Sigmoid colon (tissue), 7 donors: ENCODE measurements around the gene PCDHGB6. TPM values are rescaled to one million over a fixed set of nuclear protein-coding genes. Genes with fewer than 3 reads are reported as not detected.
A peak's percentile ranks its signal among the peaks of the same experiment; 100 is the strongest.
"Not testable (repeated sequence)": the region's sequence is repeated elsewhere in the genome, so short reads cannot be mapped to it uniquely, and the experiment has no call there.

Experiments
- DNase-seq: peaks from one replicate; pipeline ENCODE4 v3.0.0-alpha.2; 2019
- H3K27ac ChIP-seq, 4 donors: fragments of 200-600 bp; sonication (generic); one replicate each; pipeline ENCODE4 v1.5.1; 2016 to 2019; ENCODE audit warnings: mild to moderate bottlenecking in 1 of 4
- H3K27me3 ChIP-seq, 3 donors: fragments of 200-600 bp; sonication (generic); one replicate each; pipeline ENCODE4 v1.5.1; 2019; ENCODE audit warnings: mild to moderate bottlenecking in 1 of 3
- H3K36me3 ChIP-seq, 4 donors: fragments of 200-600 bp; sonication (generic); one replicate each; pipeline ENCODE4 v1.5.1; 2016 to 2019
- H3K4me1 ChIP-seq, 4 donors: fragments of 200-600 bp; sonication (generic); one replicate each; pipeline ENCODE4 v1.5.1; 2017 to 2019
- H3K4me3 ChIP-seq, 4 donors: fragments of 200-600 bp; sonication (generic); one replicate each; pipeline ENCODE4 v1.5.1; 2017 to 2019; ENCODE audit warnings: mild to moderate bottlenecking in 2 of 4, moderate library complexity in 1 of 4
- H3K9me3 ChIP-seq, 4 donors: fragments of 200-600 bp in 3 of 4; sonication (generic) in 3 of 4; one replicate each; pipeline versions ENCODE4 v1.5.1 to v1.6.1; 2013 to 2019
- CTCF ChIP-seq, 4 experiments: fragments of 450-650 bp in 3 of 4; fragments of 200-600 bp in 1 of 4; IDR thresholded peaks; one replicate each; pipeline ENCODE4 v1.5.1; 2016 to 2019; ENCODE audit warnings: antibody characterized with exemption in 4 of 4, mild to moderate bottlenecking in 3 of 4, moderate library complexity in 2 of 4
- EP300 ChIP-seq, 4 donors: sonication (generic); formaldehyde crosslinking; IDR thresholded peaks; one replicate each; pipeline ENCODE4 v1.6.1; 2017; ENCODE audit warnings: antibody characterized with exemption in 4 of 4
- POLR2A ChIP-seq, 2 donors: fragments of 450-650 bp; IDR thresholded peaks; one replicate each; pipeline ENCODE4 v1.6.1; 2016; ENCODE audit warnings: antibody characterized with exemption in 2 of 2, mild to moderate bottlenecking in 2 of 2, moderate library complexity in 2 of 2
- POLR2AphosphoS5 ChIP-seq, 4 donors: sonication (generic); formaldehyde crosslinking; IDR thresholded peaks; one replicate each; pipeline ENCODE4 v1.6.1; 2017; ENCODE audit warnings: antibody characterized with exemption in 4 of 4
- WGBS, 2 donors: extraction: QIAGEN DNeasy Blood & Tissue Kit; methylation state at CpG; one replicate each; pipeline ENCODE4 v1.1.7; 2013; 5-methylcytosine and 5-hydroxymethylcytosine counted together
- intact Hi-C: fragments of 100-400 bp; cut with DNase I; formaldehyde crosslinking; loops from one replicate; pipeline ENCODE4 v1.15.1; 2023
- polyA plus RNA-seq, 3 donors: library from polyadenylated mRNA; stranded (reverse); fragments of 200-250 nt; gene quantifications; one replicate each; pipeline ENCODE4 v1.2.3, GENCODE V29; 2013
- total RNA-seq, 4 donors: library from RNA; depleted of rRNA; stranded (reverse); fragments of >200 nt; gene quantifications; one replicate each; pipeline ENCODE4 v1.1.0, GENCODE V29; 2016
- donor health status: healthy with polysubstance abuse.
- donor health status: Bipolar disorder and iron deficiency.
- donor health status: healthy.

PCDHGB6 gene
- total and polyA plus RNA-seq, 7 donors: 1.2 to 15.0 (median 11.5) TPM; not detected in 2

GRCh38 chr5:141382469-141383294 is 25.1 kb upstream of the PCDHGB6 start, which contains the start of gene PCDHGA7:
TSS of gene PCDHGA7 (plus strand) at chr5:141382742. CDS start at chr5:141382900, 158 bp downstream.
- Histone ChIP-seq H3K27ac (no peak within 1 kb of the TSS), H3K9me3 (peaks cover 22 to 89% (median 66%) of the 10 kb centered on the region in 4 donors), H3K36me3 (peaks cover 0 to 6% (median 0%) of the 10 kb centered on the region in 4 donors), H3K4me3 (peak within 1 kb of the TSS in 1 of 4 donors; percentile 8), H3K27me3 (peaks cover 0 to 9% (median 0%) of the 10 kb centered on the region in 3 donors), H3K4me1 (no peaks in the 10 kb centered on the region)
- intact Hi-C loops: no loop called here
- DNase-seq: peak; percentile 30
- 19 to 40% methylated on average over 37 of the region's 37 CpGs for WGBS, 2 donors
- no peak for TF ChIP-seq CTCF (IDR thresholded peaks at IDR 0.05)
- no peak for TF ChIP-seq POLR2AphosphoS5 (IDR thresholded peaks at IDR 0.05)
- TF ChIP-seq EP300 (IDR thresholded peaks at IDR 0.05): no peak
- no peak for TF ChIP-seq POLR2A (IDR thresholded peaks at IDR 0.05)

DNA sequence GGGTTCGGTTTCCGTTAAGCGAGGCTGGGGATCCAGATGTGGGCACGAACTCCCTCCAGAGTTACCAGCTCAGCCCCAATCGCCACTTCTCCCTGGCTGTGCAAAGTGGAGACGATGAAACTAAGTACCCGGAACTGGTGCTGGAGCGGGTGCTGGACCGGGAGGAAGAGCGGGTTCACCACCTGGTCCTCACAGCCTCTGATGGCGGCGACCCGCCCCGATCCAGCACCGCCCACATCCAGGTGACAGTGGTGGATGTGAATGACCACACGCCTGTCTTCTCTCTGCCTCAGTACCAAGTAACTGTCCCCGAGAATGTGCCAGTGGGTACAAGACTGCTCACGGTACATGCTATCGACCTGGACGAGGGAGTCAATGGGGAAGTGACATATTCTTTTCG is 24.5 kb upstream of the PCDHGB6 start:
- WGBS, 2 donors: 43 to 60% methylated on average over 21 of the region's 21 CpGs
- DNase-seq: no peak
- TF ChIP-seq CTCF (IDR thresholded peaks at IDR 0.05): no peak
- peaks cover 0 to 9% (median 0%) of the 10 kb centered on the region in 3 donors for H3K27me3 ChIP-seq
- H3K36me3 ChIP-seq: peaks cover 0 to 6% (median 0%) of the 10 kb centered on the region in 4 donors
- H3K9me3 ChIP-seq: peaks cover 24 to 86% (median 63%) of the 10 kb centered on the region in 4 donors
- no peak overlapping the region for H3K27ac ChIP-seq
- H3K4me3 ChIP-seq: no peak overlapping the region
- intact Hi-C loops: no loop called here
- H3K4me1 ChIP-seq: no peaks in the 10 kb centered on the region

DNA sequence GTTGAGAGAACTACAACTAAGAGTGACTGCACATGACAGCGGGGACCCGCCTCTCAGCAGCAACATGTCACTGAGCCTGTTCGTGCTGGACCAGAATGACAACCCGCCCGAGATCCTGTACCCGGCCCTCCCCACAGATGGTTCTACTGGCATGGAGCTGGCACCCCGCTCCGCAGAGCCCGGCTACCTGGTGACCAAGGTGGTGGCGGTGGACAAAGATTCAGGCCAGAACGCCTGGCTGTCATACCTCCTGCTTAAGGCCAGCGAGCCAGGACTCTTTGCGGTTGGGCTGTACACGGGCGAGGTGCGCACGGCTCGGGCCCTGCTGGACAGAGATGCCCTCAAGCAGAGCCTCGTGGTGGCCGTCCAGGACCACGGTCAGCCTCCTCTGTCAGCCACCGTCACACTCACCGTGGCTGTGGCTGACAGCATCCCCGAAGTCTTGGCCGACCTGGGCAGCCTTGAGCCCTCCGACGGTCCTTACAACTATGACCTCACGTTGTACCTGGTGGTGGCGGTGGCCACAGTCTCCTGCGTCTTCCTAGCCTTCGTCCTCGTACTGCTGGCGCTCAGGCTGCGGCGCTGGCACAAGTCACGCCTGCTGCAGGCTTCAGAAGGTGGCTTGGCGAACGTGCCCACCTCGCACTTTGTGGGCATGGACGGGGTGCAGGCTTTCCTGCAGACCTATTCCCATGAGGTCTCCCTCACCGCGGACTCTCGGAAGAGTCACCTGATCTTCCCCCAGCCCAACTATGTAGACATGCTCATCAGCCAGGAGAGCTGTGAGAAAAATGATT is 23.2 kb upstream of the PCDHGB6 start:
- DNase-seq: no peak
- Histone ChIP-seq H3K27ac (no peak overlapping the region), H3K4me3 (no peak overlapping the region), H3K9me3 (peaks cover 37 to 89% (median 73%) of the 10 kb centered on the region in 4 donors), H3K27me3 (peaks cover 0 to 9% (median 0%) of the 10 kb centered on the region in 3 donors), H3K36me3 (peaks cover 0 to 6% (median 0%) of the 10 kb centered on the region in 4 donors), H3K4me1 (no peaks in the 10 kb centered on the region)
- 58 to 71% methylated on average over 43 of the region's 43 CpGs for WGBS, 2 donors
- no peak for TF ChIP-seq EP300 (IDR thresholded peaks at IDR 0.05)
- intact Hi-C loops: no loop called here

DNA sequence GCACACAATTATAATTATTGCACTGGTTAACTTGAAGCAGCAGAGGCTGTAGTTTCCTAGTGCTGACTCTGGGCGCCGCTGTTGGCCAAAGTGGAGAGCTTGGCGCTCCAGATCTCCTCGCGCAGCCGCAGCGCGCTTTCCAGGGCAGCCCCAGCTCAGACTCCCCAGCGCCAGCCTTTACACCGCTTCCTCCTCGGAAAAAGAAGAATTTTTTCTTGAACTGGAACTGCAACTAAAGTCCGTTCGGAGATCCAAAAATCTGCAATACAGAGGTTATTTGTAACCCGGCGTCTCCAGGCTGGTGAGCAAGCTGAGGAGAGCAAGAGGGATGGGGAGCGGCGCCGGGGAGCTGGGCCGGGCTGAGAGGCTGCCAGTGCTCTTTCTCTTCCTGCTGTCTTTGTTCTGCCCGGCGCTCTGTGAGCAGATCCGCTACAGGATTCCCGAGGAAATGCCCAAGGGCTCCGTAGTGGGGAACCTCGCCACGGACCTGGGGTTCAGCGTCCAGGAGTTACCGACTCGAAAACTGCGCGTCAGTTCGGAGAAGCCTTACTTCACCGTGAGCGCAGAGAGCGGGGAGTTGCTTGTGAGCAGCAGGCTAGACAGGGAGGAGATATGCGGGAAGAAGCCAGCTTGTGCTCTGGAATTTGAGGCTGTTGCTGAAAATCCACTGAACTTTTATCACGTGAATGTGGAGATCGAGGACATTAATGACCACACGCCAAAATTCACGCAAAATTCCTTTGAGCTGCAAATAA is 20.1 kb upstream of the PCDHGB6 start, which contains the start of gene PCDHGB4:
Gene PCDHGB4, plus strand, starts transcription at position 142 of the 755 bp plus-strand sequence. Its CDS starts 187 bp downstream, at position 329.
- H3K9me3 ChIP-seq: peaks cover 39 to 95% (median 73%) of the 10 kb centered on the region in 4 donors
- intact Hi-C loops: not testable (repeated sequence)

More for the DNA sequence above, 20.1 kb upstream of the PCDHGB6 start, which contains the start of gene PCDHGB4:
- WGBS, 2 donors: 17 to 42% methylated on average over 21 to 22 of the region's 40 CpGs
- H3K27ac ChIP-seq, DNase-seq, H3K36me3 ChIP-seq, H3K27me3 ChIP-seq, H3K4me3 ChIP-seq, H3K4me1 ChIP-seq: not testable (repeated sequence)
- TF ChIP-seq CTCF (IDR thresholded peaks at IDR 0.05): peak in 1 of 4 experiments; percentile 13
